NCI-H774 (cell line): ENCODE measurements around the gene BBIP1.
"Not testable (repeated sequence)": the region's sequence is repeated elsewhere in the genome, so short reads cannot be mapped to it uniquely, and the experiment has no call there.

Experiments
- DNase-seq: peaks from one replicate; lab custom pipeline; 2025; lab: John Stamatoyannopoulos, UW

BBIP1 gene

DNA sequence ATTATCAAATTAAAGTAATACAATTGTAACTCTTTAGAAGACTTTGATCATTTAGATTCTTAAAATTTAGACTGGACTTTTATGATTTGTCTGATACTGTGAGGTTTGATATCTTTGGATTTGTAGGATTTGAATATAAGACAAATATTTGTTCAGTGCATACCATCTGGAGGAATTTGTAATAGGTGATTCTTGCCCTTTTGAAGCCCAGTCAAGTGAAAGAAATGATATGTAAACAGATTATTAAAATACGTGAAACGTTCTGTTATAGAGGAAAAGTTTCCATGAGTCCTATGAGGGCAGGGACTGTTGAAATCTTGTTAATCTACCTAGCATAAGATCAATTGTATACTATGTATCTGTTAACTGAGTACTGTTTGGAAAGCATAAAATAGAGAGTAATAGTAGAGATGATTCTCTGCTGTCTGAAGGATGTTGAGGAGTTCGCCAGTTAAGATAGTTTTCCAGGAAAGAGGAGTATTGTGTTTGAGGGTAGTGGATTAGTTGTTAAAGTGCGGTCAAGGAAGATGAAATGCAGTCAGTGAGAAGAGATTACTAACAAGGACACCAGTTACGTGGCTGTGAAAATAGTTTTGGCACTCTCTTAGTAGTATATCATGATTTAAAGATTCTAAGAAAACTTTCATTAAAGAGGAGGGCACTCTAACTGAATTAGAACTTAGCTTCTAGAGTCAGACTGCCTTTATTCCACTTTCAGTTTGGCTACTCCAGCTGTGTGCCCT is 32.9 kb downstream of the BBIP1 start:
- DNase-seq = no peak

GRCh38 chr10:110883924-110884323 is 35.1 kb downstream of the BBIP1 start:
- no peak for DNase-seq

- no peak for DNase-seq
These were observed 37.1 kb downstream of the BBIP1 start for GRCh38 chr10:110881905-110882304.

DNA sequence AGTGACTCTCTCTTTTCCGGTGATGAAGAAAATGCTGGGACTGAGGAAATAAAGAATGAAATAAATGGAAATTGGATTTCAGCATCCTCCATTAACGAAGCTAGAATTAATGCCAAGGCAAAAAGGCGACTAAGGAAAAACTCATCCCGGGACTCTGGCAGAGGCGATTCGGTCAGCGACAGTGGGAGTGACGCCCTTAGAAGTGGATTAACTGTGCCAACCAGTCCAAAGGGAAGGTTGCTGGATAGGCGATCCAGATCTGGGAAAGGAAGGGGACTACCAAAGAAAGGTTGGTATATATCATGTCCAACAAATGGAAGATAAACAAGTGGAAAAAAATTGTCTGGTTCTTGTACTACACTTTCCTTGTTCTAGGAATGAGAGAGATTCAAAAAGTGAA is 37.7 kb downstream of the BBIP1 start:
- no peak for DNase-seq

DNA sequence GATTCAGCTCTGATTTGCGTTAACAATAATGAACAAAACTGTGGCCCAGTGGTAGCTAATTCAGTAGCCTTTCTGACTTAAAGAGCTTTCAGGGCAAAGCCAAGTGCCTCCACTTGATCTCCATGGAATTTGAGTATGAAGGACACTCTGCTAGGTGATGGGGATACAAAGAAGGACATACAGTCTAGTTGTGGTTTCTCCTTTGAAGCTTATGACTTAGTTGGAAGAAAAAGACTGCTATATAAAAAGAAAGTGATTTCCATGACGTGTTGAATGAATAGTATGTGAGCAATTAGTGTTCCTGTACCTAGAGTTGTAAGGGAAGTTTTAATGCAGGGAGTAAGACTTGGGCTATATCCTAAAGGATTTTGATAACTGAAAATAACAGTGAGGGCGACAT is 39.0 kb downstream of the BBIP1 start:
- no peak for DNase-seq

DNA sequence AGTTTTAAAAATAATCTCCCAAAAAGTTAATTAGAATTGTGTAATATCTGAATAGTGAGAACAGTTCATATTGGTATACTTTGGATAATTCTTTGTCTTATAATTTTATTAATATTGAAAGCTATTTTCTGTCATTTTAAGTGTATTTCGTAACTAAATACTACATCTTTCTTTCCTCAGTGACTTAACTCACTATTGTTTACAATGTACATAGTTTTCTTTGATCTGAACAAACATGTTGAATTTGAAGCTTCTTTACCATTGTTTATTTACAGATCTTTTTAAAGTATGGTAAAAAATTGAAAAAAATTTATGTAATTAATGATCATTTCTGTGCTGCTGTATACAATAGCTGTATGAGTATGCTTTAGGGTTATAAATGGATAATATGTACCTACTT is 42.2 kb downstream of the BBIP1 start:
- DNase-seq = no peak

- DNase-seq = no peak
These were observed 43.0 kb downstream of the BBIP1 start for GRCh38 chr10:110876000-110876399.

DNA sequence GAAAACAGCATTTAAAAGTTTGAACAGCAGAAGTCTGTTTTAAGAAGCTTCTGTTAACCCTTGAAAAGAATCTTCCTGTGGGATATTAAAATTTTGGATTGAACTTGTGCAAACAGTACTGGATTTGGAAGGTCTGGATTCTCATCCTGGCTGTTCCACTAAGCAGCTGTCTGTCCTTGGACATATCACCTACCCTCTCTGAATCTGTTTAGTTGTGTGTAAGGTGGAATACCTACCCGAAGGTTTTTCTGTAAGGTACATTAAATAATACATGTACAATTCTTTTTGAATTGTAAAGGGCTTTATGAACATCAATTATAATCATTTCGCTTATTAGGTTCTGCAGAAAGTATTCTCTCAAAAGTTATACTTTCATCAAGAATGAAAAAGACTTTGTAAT is 45.0 kb downstream of the BBIP1 start:
- DNase-seq = no peak

DNA sequence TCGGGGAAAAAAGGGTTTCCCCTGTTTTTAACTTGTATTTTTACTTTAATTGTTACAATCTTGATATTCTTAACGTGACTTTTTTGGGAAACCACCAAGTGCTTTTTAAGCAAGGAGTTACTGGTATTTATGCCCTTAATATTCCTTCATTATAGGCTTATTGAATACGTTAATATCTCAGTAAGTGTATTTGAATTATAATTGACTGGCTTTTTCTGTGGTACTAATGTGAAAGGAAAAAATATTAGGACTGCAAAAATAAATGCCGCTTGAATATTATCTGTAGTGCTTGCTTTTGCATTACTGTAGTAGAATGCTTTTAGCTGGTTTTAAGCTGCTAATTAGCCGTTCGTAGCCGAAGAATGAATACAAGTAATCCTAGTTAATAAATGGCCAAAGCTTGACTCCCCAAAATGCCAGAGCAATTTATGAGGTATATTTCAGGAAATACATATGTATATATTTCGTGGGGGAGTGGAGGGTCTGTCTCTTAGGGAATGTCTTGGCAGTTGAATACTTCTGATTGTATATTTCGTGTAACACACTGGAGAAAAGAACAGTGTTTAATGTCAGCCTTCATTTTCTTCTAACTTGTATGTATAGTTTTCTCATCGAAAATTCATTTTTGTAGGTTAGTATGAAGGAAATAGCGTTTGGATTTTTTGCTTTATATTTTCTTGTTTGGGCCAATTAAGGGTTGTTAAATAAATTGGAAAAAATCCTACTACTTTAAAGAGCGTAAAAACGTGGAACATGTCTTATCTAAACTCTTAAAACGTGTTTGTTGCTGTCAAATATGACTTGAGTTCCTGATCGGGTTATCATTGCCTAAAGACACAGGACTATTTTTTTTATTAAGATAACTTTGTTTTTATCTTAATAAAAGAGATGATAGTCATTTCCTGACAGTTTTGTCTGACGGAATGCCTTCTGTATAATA is 45.7 kb downstream of the BBIP1 start:
- no peak for DNase-seq

GRCh38 chr10:110872145-110872983 is 46.6 kb downstream of the BBIP1 start:
- peak; percentile 1 for DNase-seq

GRCh38 chr10:110871298-110872084 is 47.5 kb downstream of the BBIP1 start, which contains the start of gene PDCD4:
PDCD4 (plus strand) TSS chr10:110871928; CDS start chr10:110876028, 4,100 bp downstream.
- peak; percentile 86 for DNase-seq

DNA sequence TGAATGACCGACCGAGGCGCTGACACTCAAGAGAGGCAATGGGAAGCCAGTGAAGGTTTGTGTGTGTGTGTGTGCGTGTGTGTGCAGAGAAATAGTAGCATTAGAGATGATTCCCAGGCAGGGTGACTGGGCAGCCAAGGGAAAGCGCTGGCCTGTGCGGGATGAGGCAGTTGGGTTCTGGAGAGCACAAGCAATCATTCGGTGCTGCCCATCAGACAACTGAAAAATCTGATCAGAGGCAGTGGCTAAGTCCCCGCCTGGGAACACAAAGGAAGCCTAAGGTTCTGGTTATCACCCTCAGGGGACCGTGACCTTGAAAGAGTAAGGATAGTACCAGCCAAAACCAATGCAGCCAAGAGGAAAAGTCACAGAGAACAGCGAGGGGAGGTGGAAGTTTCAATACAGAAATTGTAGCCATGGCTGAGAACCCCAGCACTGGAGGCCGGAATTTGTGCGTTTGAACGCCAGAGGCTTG is 48.1 kb downstream of the BBIP1 start:
- no peak for DNase-seq

DNA sequence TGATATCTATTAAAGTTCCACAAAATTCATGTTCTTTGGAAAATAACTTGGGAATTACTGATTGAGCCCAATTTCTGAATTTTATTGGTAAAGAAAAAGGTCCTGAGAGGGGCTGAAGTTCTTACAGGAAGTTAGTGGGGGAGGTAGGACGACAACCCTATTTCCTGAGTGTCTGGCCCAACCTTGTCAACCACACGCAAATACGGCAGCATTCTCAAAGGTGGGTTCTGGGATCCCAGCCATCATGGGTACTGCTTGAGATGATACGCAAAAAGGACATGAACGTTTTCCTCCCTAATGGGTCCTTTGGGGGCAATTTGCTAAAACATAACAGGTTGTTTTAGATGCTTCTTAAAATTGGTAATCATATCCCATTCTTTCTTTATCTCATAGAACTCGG is 50.0 kb downstream of the BBIP1 start:
- DNase-seq = no peak

GRCh38 chr10:110867807-110868465 is 51.0 kb downstream of the BBIP1 start:
- DNase-seq = no peak

GRCh38 chr10:110867011-110867806 is 51.8 kb downstream of the BBIP1 start:
- DNase-seq = not testable (repeated sequence)

- DNase-seq = no peak
These were observed 53.0 kb downstream of the BBIP1 start for GRCh38 chr10:110865809-110866482.

GRCh38 chr10:110865186-110865808 is 53.7 kb downstream of the BBIP1 start:
- no peak for DNase-seq

GRCh38 chr10:110864662-110865140 is 54.3 kb downstream of the BBIP1 start:
- DNase-seq = no peak

- no peak for DNase-seq
These were observed 55.0 kb downstream of the BBIP1 start for GRCh38 chr10:110863956-110864355.
